Small intestine (tissue), 16 donors: Measurements from ENCODE around the gene SAMD15. TPM values are rescaled to one million over a fixed set of nuclear protein-coding genes. Genes with fewer than 3 reads are reported as not detected.
"Not testable (repeated sequence)": the region's sequence is repeated elsewhere in the genome, so short reads cannot be mapped to it uniquely, and the experiment has no call there.

Source experiments
- DNase-seq, 2 donors: peaks; one replicate each; pipeline versions ENCODE4 v3.0.0 to v3.0.0-alpha.2; 2013
- FAIRE-seq: peaks from 2 replicates; lab custom pipeline; 2012; peaks lifted over from hg19 to GRCh38; lab: Jason Lieb, UNC
- H3K27ac ChIP-seq, 3 donors: one replicate each; pipeline ENCODE4 v1.5.1; 2013; ENCODE audit warnings: low read length in 2 of 3, mild to moderate bottlenecking in 2 of 3, control low read depth in 1 of 3, inconsistent platforms in 1 of 3, low read depth in 1 of 3, moderate library complexity in 1 of 3
- H3K27me3 ChIP-seq, 3 donors: one replicate each; pipeline ENCODE4 v1.6.1; 2013; ENCODE audit warnings: low read length in 3 of 3, inconsistent platforms in 1 of 3; ENCODE audit not compliant: control insufficient read depth in 3 of 3, insufficient read depth in 3 of 3
- H3K36me3 ChIP-seq, 3 donors: one replicate each; pipeline ENCODE4 v1.6.1; 2013; ENCODE audit warnings: low read length in 3 of 3, inconsistent platforms in 1 of 3, low read depth in 1 of 3, mild to moderate bottlenecking in 1 of 3, moderate library complexity in 1 of 3; ENCODE audit not compliant: control insufficient read depth in 3 of 3, insufficient read depth in 2 of 3
- H3K4me1 ChIP-seq, 3 donors: one replicate each; pipeline ENCODE4 v1.6.1; 2013; ENCODE audit warnings: low read length in 2 of 3, inconsistent platforms in 1 of 3, low read depth in 1 of 3, mild to moderate bottlenecking in 1 of 3, moderate library complexity in 1 of 3; ENCODE audit not compliant: control insufficient read depth in 3 of 3, insufficient read depth in 2 of 3
- H3K4me3 ChIP-seq, 3 donors: one replicate each; pipeline ENCODE4 v1.5.1; 2013; ENCODE audit warnings: low read length in 3 of 3, control low read depth in 1 of 3, inconsistent platforms in 1 of 3, low read depth in 1 of 3, mild to moderate bottlenecking in 1 of 3, moderate library complexity in 1 of 3
- H3K9me3 ChIP-seq, 2 donors: one replicate each; pipeline ENCODE4 v1.6.1; 2013; ENCODE audit warnings: low read depth in 1 of 2, low read length in 1 of 2; ENCODE audit not compliant: control insufficient read depth in 2 of 2, insufficient read depth in 1 of 2
- WGBS, 3 donors: extraction: QIAGEN DNeasy Blood & Tissue Kit; methylation state at CpG; one replicate each; pipeline ENCODE4 v1.1.7; 2013; 5-methylcytosine and 5-hydroxymethylcytosine counted together
- long read RNA-seq, 10 donors: transcript quantifications; one replicate each; lab custom pipeline, GENCODE V29; 2026
- polyA plus RNA-seq, 4 donors: library from polyadenylated mRNA; stranded (reverse) in 3 of 4; unstranded in 1 of 4; fragments of 200-250 nt in 3 of 4; fragments of 120-200 nt in 1 of 4; gene quantifications; one replicate each; pipeline versions ENCODE4 v1.2.1 to v1.2.3, GENCODE V29; 2013
- donor health status: healthy with polysubstance abuse.
- donor health status: control.
- donor health status: control.
- donor health status: Bipolar disorder and iron deficiency.
- donor health status: healthy.

Gene SAMD15
- 1 to 10 TPM in 1 of 4 donors, under 1 TPM in 1, not detected in 2; 0.52 to 1.0 TPM for polyA plus RNA-seq
- long read RNA-seq, donor 1, result 0 reads
- long read RNA-seq, donor 2, result 0 reads
- long read RNA-seq, donor 3, result 0 reads
- long read RNA-seq, donor 4, result 0 reads
- long read RNA-seq, donor 5, result 0 reads
- long read RNA-seq, donor 6, result 0 reads
- long read RNA-seq, donor 7, result 0 reads
- long read RNA-seq, donor 8, result 0 reads
- long read RNA-seq, donor 9, result 0 reads
- long read RNA-seq, donor 10, result 0 reads

DNA sequence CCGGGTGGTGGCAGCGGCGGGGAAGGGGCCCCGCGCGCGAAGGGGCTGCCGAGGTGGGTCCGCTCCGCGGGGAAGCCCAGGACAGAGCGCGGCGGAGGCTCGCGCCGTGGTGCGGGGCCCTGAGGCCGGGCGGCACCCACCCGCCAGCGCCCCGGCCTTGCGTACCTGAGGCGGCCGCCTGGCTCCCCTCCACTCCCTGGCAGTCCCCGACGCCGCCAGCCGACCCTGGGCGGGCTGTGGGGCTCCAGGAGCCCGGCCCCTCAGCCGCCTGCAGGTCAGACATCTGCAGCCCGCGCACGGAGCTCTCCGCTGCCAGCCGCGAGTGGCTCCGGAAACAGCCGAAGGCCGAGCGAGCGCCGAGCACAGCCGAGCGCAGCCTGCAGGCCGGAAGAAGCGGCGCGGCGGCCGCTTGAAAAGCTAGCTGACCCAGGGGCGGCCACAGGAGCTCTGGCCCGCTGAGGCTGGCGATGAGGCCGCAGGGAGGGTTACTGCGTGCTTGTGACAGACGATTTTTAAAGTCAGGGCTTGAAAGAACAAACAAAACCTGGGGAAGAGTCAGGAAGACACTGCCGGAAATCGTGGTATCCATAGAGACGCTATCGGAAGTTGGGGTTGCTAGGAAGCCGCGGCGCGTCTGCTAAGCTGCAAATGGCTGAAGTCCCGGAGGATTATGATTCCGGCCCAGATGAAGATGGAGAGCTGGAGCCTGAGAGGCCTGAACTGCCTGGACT, at the start of gene SAMD15, which contains the start of gene TMED8:
Gene SAMD15, plus strand, starts transcription at position 609 of the 731 bp plus-strand sequence. Its CDS starts 40 bp downstream, at position 649.
Gene TMED8, minus strand, starts transcription at position 324 of the 731 bp plus-strand sequence. Its CDS starts 41 bp downstream, at position 283.
- Histone ChIP-seq H3K9me3 (no peaks in the 10 kb centered on the region), H3K4me1 (peaks cover 0 to 12% (median 0%) of the 10 kb centered on the region in 3 donors), H3K4me3 (peak within 1 kb of the TSS; percentile 87 to 96 (median 89)), H3K27me3 (no peaks in the 10 kb centered on the region), H3K27ac (peak within 1 kb of the TSS; percentile 66 to 89 (median 79)), H3K36me3 (no peaks in the 10 kb centered on the region)
- DNase-seq (peak; percentile 81 to 94), FAIRE-seq (no peak)
- 0% methylated on average over 57 to 69 of the region's 69 CpGs for WGBS, 3 donors

DNA sequence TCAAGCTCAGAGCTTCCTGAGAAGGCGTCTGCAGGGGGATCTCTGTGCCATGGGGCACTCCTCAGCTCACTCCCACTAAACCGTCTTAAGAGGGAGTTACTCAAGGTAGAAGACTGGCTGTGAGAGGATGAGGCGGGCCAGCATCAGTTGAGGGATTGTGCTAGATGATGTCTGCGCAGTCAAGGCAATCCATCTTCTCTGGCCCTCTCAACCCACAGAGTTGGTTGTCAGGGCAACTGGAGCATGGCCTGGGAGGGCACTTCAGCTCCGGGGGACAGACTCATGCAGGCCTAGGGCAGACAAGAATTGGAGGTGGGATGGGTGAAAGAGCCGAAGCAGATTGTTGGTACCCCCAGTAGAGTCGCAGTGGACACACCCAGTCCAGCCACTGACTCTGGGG, 47.3 kb upstream of the SAMD15 start:
- no peak for FAIRE-seq
- no peaks in the 10 kb centered on the region for H3K4me1 ChIP-seq
- no peaks in the 10 kb centered on the region for H3K36me3 ChIP-seq
- H3K27ac ChIP-seq, result no peak overlapping the region
- DNase-seq, result no peak
- no peak overlapping the region for H3K4me3 ChIP-seq
- no peaks in the 10 kb centered on the region for H3K9me3 ChIP-seq
- 90 to 94% (median 90%) methylated on average over 7 of the region's 7 CpGs for WGBS, 3 donors
- H3K27me3 ChIP-seq, result no peaks in the 10 kb centered on the region

DNA sequence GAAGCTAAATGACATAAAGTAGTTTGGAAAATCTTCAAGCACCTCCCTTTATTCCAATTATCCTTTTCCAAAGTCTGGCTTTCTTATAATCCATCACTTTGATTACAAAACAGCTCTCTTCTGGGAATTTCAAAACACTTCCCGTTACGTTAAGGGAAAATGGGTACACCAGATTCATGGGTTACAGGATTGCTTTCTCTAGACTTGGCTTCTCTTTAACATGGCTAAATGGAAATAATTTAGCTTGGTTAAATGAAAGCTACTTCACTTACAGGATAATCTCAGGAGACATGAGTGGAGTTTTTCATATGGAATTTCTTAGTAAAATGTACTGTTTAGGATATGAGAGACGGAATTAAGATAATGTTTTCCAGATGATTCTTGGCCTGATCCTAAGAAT, 41.6 kb upstream of the SAMD15 start:
- no peaks in the 10 kb centered on the region for H3K9me3 ChIP-seq
- WGBS, 3 donors, result 91 to 95% (median 94%) methylated on average over 3 of the region's 3 CpGs
- FAIRE-seq, result no peak

DNA sequence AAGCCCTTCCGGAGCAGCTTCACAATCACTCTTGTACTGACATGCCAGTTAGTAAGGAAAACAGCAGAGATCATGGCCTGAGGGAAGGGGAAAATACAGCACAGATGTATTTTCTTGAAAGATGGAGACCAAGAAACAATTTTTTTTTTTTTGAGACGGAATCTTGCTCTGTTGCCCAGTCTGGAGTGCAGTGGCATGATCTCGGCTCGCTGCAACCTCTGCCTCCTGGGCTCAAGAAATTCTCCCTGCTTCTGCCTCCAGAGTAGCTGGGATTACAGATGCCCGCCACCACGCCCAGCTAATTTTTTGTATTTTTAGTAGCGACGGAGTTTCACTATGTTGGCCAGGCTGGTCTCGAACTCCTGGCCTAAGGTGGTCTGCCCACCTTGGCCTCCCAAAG, 39.9 kb upstream of the SAMD15 start:
- not testable (repeated sequence) for H3K27me3 ChIP-seq, FAIRE-seq
- 96 to 100% (median 98%) methylated on average over 8 to 9 of the region's 9 CpGs for WGBS, 3 donors

More for the DNA sequence above, 41.6 kb upstream of the SAMD15 start:
- H3K4me3 ChIP-seq, result no peak overlapping the region
- H3K27me3 ChIP-seq, result no peaks in the 10 kb centered on the region
- no peak for DNase-seq
- peaks cover 0 to 5% (median 0%) of the 10 kb centered on the region in 3 donors for H3K36me3 ChIP-seq
- H3K27ac ChIP-seq, result no peak overlapping the region
- no peaks in the 10 kb centered on the region for H3K4me1 ChIP-seq

DNA sequence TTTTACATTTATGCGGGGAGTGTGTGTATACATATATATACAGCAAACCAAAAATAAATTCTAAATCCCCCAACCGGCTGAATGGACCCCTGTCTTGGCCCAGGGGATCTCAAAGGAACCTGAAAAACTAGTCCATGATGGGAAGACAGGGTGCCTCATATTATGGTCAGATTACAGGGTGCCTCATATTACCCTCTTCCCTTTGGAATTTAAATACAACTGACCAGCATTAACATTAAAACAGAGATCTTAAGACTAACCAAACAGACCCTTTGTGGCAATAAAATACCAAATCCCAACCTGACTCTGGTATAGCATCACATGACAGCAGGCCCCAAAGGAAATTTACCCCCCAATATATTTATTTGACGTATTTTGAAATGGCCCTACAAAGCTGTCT, 39.3 kb upstream of the SAMD15 start:
- FAIRE-seq (no peak), DNase-seq (no peak)
- Histone ChIP-seq H3K27me3 (no peaks in the 10 kb centered on the region), H3K4me1 (no peaks in the 10 kb centered on the region), H3K9me3 (no peaks in the 10 kb centered on the region), H3K36me3 (peaks cover 10 to 17% (median 11%) of the 10 kb centered on the region in 3 donors), H3K4me3 (no peak overlapping the region), H3K27ac (no peak overlapping the region)
- 91 to 98% (median 96%) methylated on average over 3 of the region's 3 CpGs for WGBS, 3 donors

More for the DNA sequence above, 39.9 kb upstream of the SAMD15 start:
- not testable (repeated sequence) for H3K4me1 ChIP-seq, DNase-seq, H3K4me3 ChIP-seq, H3K9me3 ChIP-seq, H3K27ac ChIP-seq
- peaks cover 10 to 14% (median 11%) of the 10 kb centered on the region in 3 donors for H3K36me3 ChIP-seq

DNA sequence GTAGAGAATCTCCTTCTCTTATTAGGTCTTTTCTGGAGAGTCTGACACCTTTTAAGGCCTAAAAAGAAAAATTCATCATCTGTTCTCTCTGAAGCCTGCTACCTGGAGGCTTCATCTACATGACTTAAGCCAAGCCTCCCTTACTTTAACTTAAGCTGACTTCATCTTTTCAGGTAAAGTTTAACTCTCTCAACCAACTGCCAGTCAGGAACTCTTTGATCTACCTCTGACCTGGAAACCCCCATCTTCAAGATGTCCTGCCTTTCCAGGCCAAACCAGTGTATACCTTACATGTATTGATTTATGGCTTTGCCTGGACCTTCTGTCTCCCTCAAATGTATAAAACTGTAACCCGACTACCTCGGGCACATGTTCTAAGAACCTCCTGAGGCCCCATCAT, 38.9 kb upstream of the SAMD15 start:
- H3K27me3 ChIP-seq, result no peaks in the 10 kb centered on the region
- WGBS, 3 donors, result 81 to 94% (median 87%) methylated on average over 2 of the region's 2 CpGs
- H3K4me3 ChIP-seq, result no peak overlapping the region
- no peaks in the 10 kb centered on the region for H3K4me1 ChIP-seq
- H3K9me3 ChIP-seq, result no peaks in the 10 kb centered on the region
- peaks cover 10 to 20% (median 15%) of the 10 kb centered on the region in 3 donors for H3K36me3 ChIP-seq
- H3K27ac ChIP-seq, result no peak overlapping the region
- FAIRE-seq (no peak), DNase-seq (no peak)

DNA sequence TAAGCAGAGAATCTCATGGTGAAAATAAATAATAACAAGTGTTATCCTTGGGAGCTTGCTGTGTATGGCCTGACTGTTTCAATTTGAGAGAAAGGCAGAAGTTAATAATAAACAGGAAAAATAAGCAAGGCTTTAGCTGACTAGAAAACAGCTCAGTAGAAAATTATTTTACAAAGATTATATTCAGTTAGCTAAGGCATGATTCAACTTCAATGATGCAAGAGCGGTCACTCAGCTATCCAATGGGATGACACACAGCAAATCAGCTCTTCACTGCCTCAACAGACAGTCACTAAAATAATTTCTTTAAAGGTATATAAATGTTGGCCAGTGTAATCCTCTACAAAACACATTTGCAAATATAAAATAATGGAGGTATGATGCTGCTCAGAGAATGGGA, 37.8 kb upstream of the SAMD15 start:
- DNase-seq, result no peak
- FAIRE-seq, result no peak
- no peaks in the 10 kb centered on the region for H3K27me3 ChIP-seq
- peaks cover 10 to 20% (median 18%) of the 10 kb centered on the region in 3 donors for H3K36me3 ChIP-seq
- no peak overlapping the region for H3K4me3 ChIP-seq
- no peak overlapping the region for H3K27ac ChIP-seq
- H3K9me3 ChIP-seq, result no peaks in the 10 kb centered on the region
- 96 to 100% (median 97%) methylated on average over 1 of the region's 1 CpG for WGBS, 3 donors
- H3K4me1 ChIP-seq, result no peaks in the 10 kb centered on the region

DNA sequence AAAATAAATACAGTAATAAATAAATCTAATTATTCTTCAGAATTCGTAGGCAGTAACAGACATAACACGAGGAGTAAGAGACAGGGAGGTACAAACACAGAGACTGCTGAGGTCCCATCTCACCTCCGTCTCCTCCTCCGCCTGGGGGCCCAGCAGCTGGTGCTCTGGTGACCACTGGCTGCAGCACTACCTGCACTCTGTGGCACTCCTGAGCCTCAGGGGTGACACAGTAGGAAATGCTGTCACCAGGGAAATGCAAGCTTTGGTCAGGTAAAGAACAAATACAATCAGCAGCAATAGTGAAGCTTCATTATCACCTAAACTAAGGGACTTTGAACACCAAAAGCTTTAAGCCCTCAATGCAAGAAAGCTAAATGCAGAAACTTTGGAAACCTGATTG, 36.8 kb upstream of the SAMD15 start:
- peaks cover 10 to 22% (median 18%) of the 10 kb centered on the region in 3 donors for H3K36me3 ChIP-seq

More for the DNA sequence above, 36.8 kb upstream of the SAMD15 start:
- FAIRE-seq (no peak), DNase-seq (no peak)
- 84 to 92% (median 92%) methylated on average over 4 of the region's 4 CpGs for whole genome bisulfite sequencing, 3 donors
- Histone ChIP-seq H3K27me3 (no peaks in the 10 kb centered on the region), H3K4me3 (no peak overlapping the region), H3K4me1 (no peaks in the 10 kb centered on the region), H3K9me3 (no peaks in the 10 kb centered on the region), H3K27ac (no peak overlapping the region)
